IPS DF 19.7 (cell line): ENCODE data around the gene FAM153A.
"Not testable (repeated sequence)": the region's sequence is repeated elsewhere in the genome, so short reads cannot be mapped to it uniquely, and the experiment has no call there.

ENCODE experiments used
- DNase-seq: peaks from one replicate; pipeline ENCODE4 v3.0.0-alpha.2; 2013; ENCODE audit warnings: low read depth, low spot score

Gene FAM153A

GRCh38 chr5:177724858-177725257 lies 57.8 kb downstream of the FAM153A start:
- not testable (repeated sequence) for DNase-seq

- DNase-seq = not testable (repeated sequence)
Measured at GRCh38 chr5:177723831-177724485, 58.7 kb downstream of the FAM153A start.

GRCh38 chr5:177722829-177723228 lies 59.9 kb downstream of the FAM153A start:
- DNase-seq = not testable (repeated sequence)

- DNase-seq = not testable (repeated sequence)
Measured at GRCh38 chr5:177719989-177720388, 62.7 kb downstream of the FAM153A start.

GRCh38 chr5:177715423-177715822 lies 67.3 kb downstream of the FAM153A start:
- DNase-seq = not testable (repeated sequence)

GRCh38 chr5:177696100-177696499 lies 86.6 kb downstream of the FAM153A start:
- not testable (repeated sequence) for DNase-seq

GRCh38 chr5:177695356-177695930 lies 87.3 kb downstream of the FAM153A start:
- DNase-seq = not testable (repeated sequence)

GRCh38 chr5:177694518-177694835 lies 88.2 kb downstream of the FAM153A start:
- DNase-seq = not testable (repeated sequence)

- DNase-seq = not testable (repeated sequence)
Measured at GRCh38 chr5:177693671-177694517, 88.8 kb downstream of the FAM153A start.

- DNase-seq = not testable (repeated sequence)
Measured at GRCh38 chr5:177692969-177693368, 89.7 kb downstream of the FAM153A start.

- not testable (repeated sequence) for DNase-seq
Measured at GRCh38 chr5:177692507-177692906, 90.2 kb downstream of the FAM153A start.

GRCh38 chr5:177689011-177689610 lies 93.6 kb downstream of the FAM153A start:
- DNase-seq = not testable (repeated sequence)

GRCh38 chr5:177688091-177688490 lies 94.6 kb downstream of the FAM153A start:
- not testable (repeated sequence) for DNase-seq

- DNase-seq = not testable (repeated sequence)
Measured at GRCh38 chr5:177681920-177682319, 100.8 kb downstream of the FAM153A start.
